AG04449 (cell line): ENCODE results near the gene NEURL1.

Source experiments
- CTCF ChIA-PET: fragments of 350-600 bp; formaldehyde crosslinking; extraction: SDS; loops from one replicate; lab custom pipeline; 2021; ENCODE audit warnings: antibody characterized with exemption; lab: Yijun Ruan, JAX
- POLR2A ChIA-PET: fragments of 400-600, 350-600 bp; formaldehyde crosslinking; extraction: SDS; loops from one replicate; lab custom pipeline; 2020; ENCODE audit warnings: antibody characterized with exemption, inconsistent platforms; lab: Yijun Ruan, JAX
- DNase-seq: peaks from one replicate; pipeline ENCODE4 v3.0.0-alpha.2; 2010; ENCODE audit warnings: low read depth, low spot score
- H3K4me3 ChIP-seq: 2 replicates; pipeline ENCODE4 v1.5.1; 2011; ENCODE audit warnings: low read depth, mild to moderate bottlenecking, control low read depth, low read length
- TF ChIP-seq, protein P1 (sequence below): IDR thresholded peaks from one replicate; pipeline ENCODE4 v1.5.1; 2011; ENCODE audit warnings: mild to moderate bottlenecking, moderate library complexity, low read length, control low read depth, inconsistent platforms; ENCODE audit not compliant: insufficient read depth; ENCODE audit errors: missing control alignments

Gene NEURL1

GRCh38 chr10:103637011-103637410 lies 143.5 kb downstream of the NEURL1 start:
- no peak for DNase-seq
- POLR2A ChIA-PET: interaction anchor here (1.5 to 1.6 kb wide), 2 partner anchors 24 to 41 kb away, joined by 4 to 9 read pairs; no protein-coding TSS in a partner anchor
- TF ChIP-seq, protein P1, sequence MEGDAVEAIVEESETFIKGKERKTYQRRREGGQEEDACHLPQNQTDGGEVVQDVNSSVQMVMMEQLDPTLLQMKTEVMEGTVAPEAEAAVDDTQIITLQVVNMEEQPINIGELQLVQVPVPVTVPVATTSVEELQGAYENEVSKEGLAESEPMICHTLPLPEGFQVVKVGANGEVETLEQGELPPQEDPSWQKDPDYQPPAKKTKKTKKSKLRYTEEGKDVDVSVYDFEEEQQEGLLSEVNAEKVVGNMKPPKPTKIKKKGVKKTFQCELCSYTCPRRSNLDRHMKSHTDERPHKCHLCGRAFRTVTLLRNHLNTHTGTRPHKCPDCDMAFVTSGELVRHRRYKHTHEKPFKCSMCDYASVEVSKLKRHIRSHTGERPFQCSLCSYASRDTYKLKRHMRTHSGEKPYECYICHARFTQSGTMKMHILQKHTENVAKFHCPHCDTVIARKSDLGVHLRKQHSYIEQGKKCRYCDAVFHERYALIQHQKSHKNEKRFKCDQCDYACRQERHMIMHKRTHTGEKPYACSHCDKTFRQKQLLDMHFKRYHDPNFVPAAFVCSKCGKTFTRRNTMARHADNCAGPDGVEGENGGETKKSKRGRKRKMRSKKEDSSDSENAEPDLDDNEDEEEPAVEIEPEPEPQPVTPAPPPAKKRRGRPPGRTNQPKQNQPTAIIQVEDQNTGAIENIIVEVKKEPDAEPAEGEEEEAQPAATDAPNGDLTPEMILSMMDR: no peak
- CTCF ChIA-PET: interaction anchor here (0.9 to 5.6 kb wide), 7 partner anchors 8 to 49 kb away, joined by 3 to 29 read pairs (median 4); no protein-coding TSS in a partner anchor
- H3K4me3 ChIP-seq: no peak overlapping the region

DNA sequence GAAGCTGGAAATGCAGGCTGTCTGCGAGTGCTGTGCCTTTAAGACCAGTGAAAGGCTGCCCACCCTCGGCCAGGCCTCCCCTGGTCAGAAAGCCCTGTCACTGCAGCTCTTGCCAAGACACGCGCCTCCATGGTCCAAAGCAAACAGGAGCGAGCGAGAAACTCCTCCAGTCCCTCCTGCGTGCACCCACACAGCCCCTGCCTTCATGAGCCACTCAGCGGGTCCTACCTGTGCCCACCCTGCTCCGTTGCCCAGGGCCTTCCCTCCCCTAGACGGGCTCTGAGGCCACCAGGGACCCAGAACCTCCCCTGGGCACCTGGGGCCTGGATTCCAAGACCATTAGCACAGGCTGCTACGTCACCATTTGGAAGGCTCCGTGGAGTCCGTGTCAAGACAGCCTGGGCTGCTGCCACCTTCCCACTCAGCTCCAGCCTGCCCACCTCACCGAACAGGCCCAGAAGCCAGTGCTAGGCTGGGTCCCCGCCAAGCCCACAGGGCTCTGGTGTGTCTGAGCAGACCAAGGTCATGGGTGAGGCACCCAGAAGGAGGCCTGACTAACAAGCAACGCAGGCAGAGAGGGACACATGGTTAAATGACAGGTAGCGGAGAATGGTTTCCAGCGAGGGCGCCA lies 144.5 kb downstream of the NEURL1 start:
- no peak overlapping the region for H3K4me3 ChIP-seq
- no peak for DNase-seq
- CTCF ChIA-PET: interaction anchor here (0.9 to 5.6 kb wide), 5 partner anchors 8 to 48 kb away, joined by 3 to 29 read pairs (median 5); no protein-coding TSS in a partner anchor
- POLR2A ChIA-PET: interaction anchor here (1.5 to 1.6 kb wide), 2 partner anchors 23 to 40 kb away, joined by 4 to 9 read pairs; no protein-coding TSS in a partner anchor
- TF ChIP-seq, protein P1: no peak

- TF ChIP-seq, protein P1: no peak
- ChIA-PET CTCF (interaction anchor here (5.6 kb wide), 1 partner anchor 48 kb away, joined by 29 read pairs; no protein-coding TSS in a partner anchor), POLR2A (no interaction called here)
- no peak overlapping the region for H3K4me3 ChIP-seq
- DNase-seq: no peak
Measured at GRCh38 chr10:103638948-103639347, 145.4 kb downstream of the NEURL1 start.

DNA sequence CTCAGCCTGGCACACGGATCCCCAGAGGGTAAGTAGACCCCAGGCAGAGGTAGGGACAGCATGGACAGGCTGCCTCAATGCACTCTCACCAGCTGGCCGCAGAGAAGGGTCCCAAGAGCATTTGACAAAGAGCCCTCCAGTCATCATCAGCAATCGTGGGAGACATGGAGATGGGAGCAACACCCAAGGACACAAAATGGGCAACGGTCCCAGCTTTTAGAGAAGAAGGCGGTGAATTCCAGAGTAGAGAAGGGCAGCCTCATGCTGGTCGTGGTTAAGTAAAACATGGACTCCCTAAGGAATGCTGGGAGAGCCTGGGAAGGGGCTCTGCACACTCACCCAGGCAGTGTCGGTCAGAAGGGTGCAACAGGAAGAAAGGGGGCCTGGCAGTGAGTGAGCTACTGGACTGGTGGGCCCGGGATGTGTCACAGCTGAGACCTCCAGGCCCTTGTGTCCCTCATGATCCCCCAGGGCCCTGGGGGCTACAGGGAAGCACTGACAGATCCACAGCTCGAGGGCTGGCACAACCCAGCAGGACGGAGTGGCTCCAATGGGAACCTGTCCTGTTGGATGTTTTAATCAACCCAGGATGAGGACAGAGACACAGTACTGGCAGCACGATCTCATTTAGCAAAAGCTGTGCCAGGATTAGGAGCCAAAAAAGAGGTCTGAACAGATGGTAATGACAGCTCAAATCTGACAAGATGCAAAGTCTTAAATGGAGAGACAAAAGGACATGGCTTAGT lies 147.1 kb downstream of the NEURL1 start:
- no peak for DNase-seq
- ChIA-PET CTCF (interaction anchor here (0.9 to 1.6 kb wide), 2 partner anchors 20 to 45 kb away, joined by 4 to 5 read pairs; no protein-coding TSS in a partner anchor), POLR2A (interaction anchor here (1.0 kb wide), 1 partner anchor 38 kb away, joined by 4 read pairs; no protein-coding TSS in a partner anchor)
- no peak overlapping the region for H3K4me3 ChIP-seq
- TF ChIP-seq, protein P1: no peak

- H3K4me3 ChIP-seq: no peak overlapping the region
- TF ChIP-seq, protein P1: no peak
- no peak for DNase-seq
- CTCF ChIA-PET: interaction anchor here (0.9 to 1.6 kb wide), 2 partner anchors 20 to 45 kb away, joined by 4 to 5 read pairs; no protein-coding TSS in a partner anchor
- POLR2A ChIA-PET: no interaction called here
Measured at GRCh38 chr10:103641326-103641725, 147.8 kb downstream of the NEURL1 start.
